SU-DHL-6 (cell line): ENCODE measurements around the gene KITLG.

Experiments used
- H2AFZ ChIP-seq: fragments of 200-600 bp; sonication (generic); 2 replicates; pipeline ENCODE4 v1.6.1; 2014; ENCODE audit warnings: low read depth, mild to moderate bottlenecking, moderate library complexity, mixed read lengths, antibody characterized with exemption, low read length; ENCODE audit not compliant: severe bottlenecking
- H3F3A ChIP-seq: fragments of 200-600 bp; shearing (Covaris generic); 2 replicates; pipeline ENCODE4 v1.6.0; 2016; ENCODE audit warnings: antibody characterized with exemption, mild to moderate bottlenecking; ENCODE audit not compliant: insufficient read depth
- H3K27ac ChIP-seq: fragments of 200-600 bp; sonication (generic); 2 replicates; pipeline ENCODE4 v1.5.1; 2016; ENCODE audit warnings: low read depth, mild to moderate bottlenecking, low read length, moderate library complexity, mixed read lengths
- H3K27me3 ChIP-seq: fragments of 200-600 bp; sonication (generic), shearing (Covaris generic); 2 replicates; pipeline ENCODE4 v1.6.0; 2014; ENCODE audit warnings: mild to moderate bottlenecking, low read length
- H3K36me3 ChIP-seq: fragments of 200-600 bp; sonication (generic); 2 replicates; pipeline ENCODE4 v1.6.1; 2014; ENCODE audit warnings: mild to moderate bottlenecking, low read length, mixed read lengths
- H3K4me2 ChIP-seq: fragments of 300-600, 200-600 bp; shearing (Covaris generic), sonication (generic); 2 replicates; pipeline ENCODE4 v1.6.0; 2014; ENCODE audit warnings: low read length, low read depth, mild to moderate bottlenecking; ENCODE audit not compliant: poor library complexity, severe bottlenecking
- H3K4me3 ChIP-seq: fragments of 200-600 bp; sonication (generic); 2 replicates; pipeline ENCODE4 v1.5.1; 2014; ENCODE audit warnings: antibody characterized with exemption, low read length, mild to moderate bottlenecking, mixed read lengths; ENCODE audit not compliant: insufficient read depth, poor library complexity, severe bottlenecking
- H3K79me2 ChIP-seq: fragments of 200-600 bp; sonication (generic); 2 replicates; pipeline ENCODE4 v1.6.1; 2014; ENCODE audit warnings: mild to moderate bottlenecking, low read length, moderate library complexity; ENCODE audit not compliant: insufficient read depth
- H3K9ac ChIP-seq: fragments of 200-600 bp; sonication (generic); 2 replicates; pipeline ENCODE4 v1.7.0; 2014; ENCODE audit warnings: mild to moderate bottlenecking, low read length
- H3K9me2 ChIP-seq: fragments of 200-600 bp; sonication (generic); replicated peaks from 2 replicates; pipeline ENCODE4 v1.6.1; 2014; ENCODE audit warnings: low read length; ENCODE audit not compliant: insufficient read depth
- H3K9me3 ChIP-seq: fragments of 200-600 bp; sonication (generic); 2 replicates; pipeline ENCODE4 v1.6.1; 2014; ENCODE audit warnings: low read length, mixed read lengths; ENCODE audit not compliant: insufficient read depth
- H4K20me1 ChIP-seq: fragments of 200-600 bp; sonication (generic); 2 replicates; pipeline ENCODE4 v1.6.1; 2014; ENCODE audit warnings: low read depth, mild to moderate bottlenecking, antibody characterized with exemption, low read length, moderate library complexity, mixed read lengths
- CTCF ChIP-seq: fragments of 200-600 bp; sonication (generic); IDR thresholded peaks from one replicate; pipeline ENCODE4 v1.5.1; 2017; ENCODE audit warnings: antibody characterized with exemption, mild to moderate bottlenecking, low read length, moderate library complexity; ENCODE audit not compliant: insufficient read depth, poor library complexity, severe bottlenecking
- EZH2phosphoT487 ChIP-seq: fragments of 200-600 bp; sonication (generic), shearing (Covaris generic); conservative IDR thresholded peaks from 2 replicates; pipeline ENCODE4 v1.6.1; 2018; ENCODE audit warnings: mild to moderate bottlenecking, antibody characterized with exemption, low read length, moderate library complexity, mixed read lengths

KITLG gene

DNA sequence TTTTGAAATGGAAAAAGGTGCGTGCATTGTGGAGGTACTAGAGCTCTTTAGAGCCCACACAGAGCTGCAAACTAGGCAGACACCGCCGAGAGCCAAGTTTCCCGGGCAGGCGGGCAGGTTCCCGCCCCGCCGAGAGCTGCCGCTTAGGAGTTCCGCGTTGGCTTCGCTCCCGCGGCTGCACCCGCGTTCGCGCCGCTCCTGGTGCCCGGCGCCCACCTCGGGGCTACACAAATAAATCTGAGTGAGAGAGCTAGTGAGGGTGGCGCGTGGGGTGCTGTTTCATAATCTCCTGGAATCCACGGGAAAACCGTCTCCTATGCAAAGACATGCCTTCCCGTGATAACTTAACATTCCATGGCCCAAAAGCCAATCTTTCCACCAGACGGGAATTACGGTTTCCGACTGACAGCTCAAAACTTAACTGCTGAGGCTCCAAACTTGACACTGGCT, 645 bp downstream of the KITLG start:
- H3K36me3 ChIP-seq = no peaks in the 10 kb centered on the region
- H3F3A ChIP-seq = no peaks in the 10 kb centered on the region
- no peaks in the 10 kb centered on the region for H3K27me3 ChIP-seq
- no peak for TF ChIP-seq CTCF
- TF ChIP-seq EZH2phosphoT487 = no peak
- H3K4me3 ChIP-seq = no peak overlapping the region
- no peak overlapping the region for H3K4me2 ChIP-seq
- H3K27ac ChIP-seq = no peak overlapping the region
- H3K9me3 ChIP-seq = no peaks in the 10 kb centered on the region
- H3K9me2 ChIP-seq = no peaks in the 10 kb centered on the region
- H3K79me2 ChIP-seq = no peaks in the 10 kb centered on the region
- H2AFZ ChIP-seq = no peak overlapping the region
- H4K20me1 ChIP-seq = no peaks in the 10 kb centered on the region
- no peak overlapping the region for H3K9ac ChIP-seq

DNA sequence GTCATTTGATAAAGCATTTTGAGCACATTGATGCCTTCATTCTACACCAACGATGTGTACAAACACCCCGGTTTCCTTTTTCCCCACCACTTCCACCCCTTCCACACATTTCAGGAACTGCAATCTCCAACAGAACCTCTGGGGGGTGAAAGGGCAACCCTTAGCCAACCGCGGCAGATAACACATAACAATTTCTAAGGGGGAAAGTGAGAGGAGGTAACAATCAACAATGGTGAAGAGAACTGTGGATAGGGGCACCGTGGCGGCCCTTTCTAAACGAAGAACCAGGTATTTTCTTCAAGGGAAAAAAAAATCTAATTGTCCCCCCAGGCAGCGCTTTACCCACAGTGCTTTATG, 1.1 kb downstream of the KITLG start:
- TF ChIP-seq CTCF (no peak), EZH2phosphoT487 (no peak)
- Histone ChIP-seq H3F3A (no peaks in the 10 kb centered on the region), H2AFZ (no peak overlapping the region), H3K9ac (no peak overlapping the region), H3K27me3 (no peaks in the 10 kb centered on the region), H3K4me3 (no peak overlapping the region), H3K79me2 (no peaks in the 10 kb centered on the region), H3K36me3 (no peaks in the 10 kb centered on the region), H3K9me2 (no peaks in the 10 kb centered on the region), H4K20me1 (no peaks in the 10 kb centered on the region), H3K4me2 (no peak overlapping the region), H3K27ac (no peak overlapping the region), H3K9me3 (no peaks in the 10 kb centered on the region)

GRCh38 chr12:88578276-88579160, 1.8 kb downstream of the KITLG start:
- Histone ChIP-seq H3K9me2 (no peaks in the 10 kb centered on the region), H3K27ac (no peak overlapping the region), H3K36me3 (no peaks in the 10 kb centered on the region), H3K79me2 (no peaks in the 10 kb centered on the region), H3K9me3 (no peaks in the 10 kb centered on the region), H4K20me1 (no peaks in the 10 kb centered on the region), H3K9ac (no peak overlapping the region), H3K4me2 (no peak overlapping the region), H3K4me3 (no peak overlapping the region), H3K27me3 (no peaks in the 10 kb centered on the region), H2AFZ (no peak overlapping the region), H3F3A (no peaks in the 10 kb centered on the region)
- TF ChIP-seq EZH2phosphoT487 (no peak), CTCF (no peak)
